ENCODE measurements around the gene RASGRF1. TPM values are rescaled to one million over a fixed set of nuclear protein-coding genes. Genes with fewer than 3 reads are reported as not detected.

The RASGRF1 gene
- total and polyA plus RNA-seq, 10 donors: 0.50 to 3.4 (median 1.8) TPM

DNA sequence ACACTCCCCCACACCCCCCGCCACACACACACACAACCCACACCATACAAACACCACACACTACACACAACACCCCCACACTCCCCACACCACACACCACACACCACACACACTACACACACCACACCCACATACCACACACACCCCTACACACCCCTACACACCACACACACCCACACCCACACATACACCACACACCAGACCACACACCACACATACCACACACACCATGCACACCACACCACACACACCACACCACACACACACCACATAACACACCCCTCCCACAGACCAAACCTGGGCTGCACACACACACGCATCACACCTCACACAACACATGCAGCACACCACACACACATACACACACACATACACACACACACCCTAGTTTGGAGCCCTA is 1.8 kb upstream of the RASGRF1 start:
- no peak overlapping the region for H3K4me3 ChIP-seq
- peaks cover 4 to 81% (median 50%) of the 10 kb centered on the region in 7 donors for H3K27me3 ChIP-seq (replicated peaks in 1 of 7)
- H3K36me3 ChIP-seq: no peaks in the 10 kb centered on the region
- no peak overlapping the region for H3K27ac ChIP-seq
- no peak for DNase-seq
- intact Hi-C loops (cut with DNase I; ENCODE audit: low total_unique reads): no loop called here
- H3K9me3 ChIP-seq: no peaks in the 10 kb centered on the region
- WGBS, 5 donors: 32 to 84% (median 44%) methylated on average over 1 to 2 of the region's 2 CpGs
- H3K4me1 ChIP-seq: peaks cover 5 to 27% (median 20%) of the 10 kb centered on the region in 6 donors
- TF ChIP-seq CTCF (IDR thresholded peaks at IDR 0.05 in 8 of 11, conservative IDR thresholded peaks at IDR 0.05 in 3 of 11): no peak
- TF ChIP-seq POLR2A (IDR thresholded peaks at IDR 0.05): no peak
- no peak for TF ChIP-seq POLR2AphosphoS5 (IDR thresholded peaks at IDR 0.05)

- no peaks in the 10 kb centered on the region for H3K9me3 ChIP-seq
- no peaks in the 10 kb centered on the region for H3K36me3 ChIP-seq
- peaks cover 4 to 89% (median 45%) of the 10 kb centered on the region in 7 donors for H3K27me3 ChIP-seq (replicated peaks in 1 of 7)
- 1 to 3% (median 1%) methylated on average over 27 to 53 of the region's 53 CpGs for WGBS, 5 donors
- H3K4me3 ChIP-seq: peak overlapping the region in 4 of 8 donors; percentile 6 to 56 (median 12)
- peaks cover 5 to 27% (median 20%) of the 10 kb centered on the region in 6 donors for H3K4me1 ChIP-seq
- no peak for DNase-seq
- H3K27ac ChIP-seq: no peak overlapping the region
- TF ChIP-seq POLR2AphosphoS5 (IDR thresholded peaks at IDR 0.05) (no peak), POLR2A (IDR thresholded peaks at IDR 0.05) (no peak), CTCF (IDR thresholded peaks at IDR 0.05 in 8 of 11, conservative IDR thresholded peaks at IDR 0.05 in 3 of 11) (no peak)
- intact Hi-C loops (cut with DNase I; ENCODE audit: low total_unique reads): no loop called here
Measured at GRCh38 chr15:79091204-79091867, 756 bp upstream of the RASGRF1 start.

- 3 to 9% (median 3%) methylated on average over 10 to 53 of the region's 53 CpGs for WGBS, 5 donors
- no peaks in the 10 kb centered on the region for H3K36me3 ChIP-seq
- no peaks in the 10 kb centered on the region for H3K9me3 ChIP-seq
- TF ChIP-seq CTCF (IDR thresholded peaks at IDR 0.05 in 8 of 11, conservative IDR thresholded peaks at IDR 0.05 in 3 of 11) (peak in 1 of 11 experiments; percentile 10), POLR2AphosphoS5 (IDR thresholded peaks at IDR 0.05) (no peak)
- H3K27ac ChIP-seq: no peak overlapping the region
- intact Hi-C loops (cut with DNase I; ENCODE audit: low total_unique reads): no loop called here
- peaks cover 4 to 99% (median 45%) of the 10 kb centered on the region in 7 donors for H3K27me3 ChIP-seq (replicated peaks in 1 of 7)
- H3K4me3 ChIP-seq: peak overlapping the region in 5 of 8 donors; percentile 6 to 56 (median 17)
- peaks cover 5 to 27% (median 20%) of the 10 kb centered on the region in 6 donors for H3K4me1 ChIP-seq
- no peak for DNase-seq
Measured at GRCh38 chr15:79089890-79090486, 592 bp downstream of the RASGRF1 start.

- DNase-seq: no peak
- Histone ChIP-seq H3K27ac (no peak overlapping the region), H3K9me3 (no peaks in the 10 kb centered on the region), H3K27me3 (replicated peaks in 1 of 7) (peaks cover 4 to 96% (median 45%) of the 10 kb centered on the region in 7 donors), H3K4me1 (peaks cover 5 to 27% (median 20%) of the 10 kb centered on the region in 6 donors), H3K36me3 (no peaks in the 10 kb centered on the region), H3K4me3 (peak overlapping the region in 2 of 8 donors; percentile 17 to 56)
- intact Hi-C loops (cut with DNase I; ENCODE audit: low total_unique reads): no loop called here
- TF ChIP-seq POLR2AphosphoS5 (IDR thresholded peaks at IDR 0.05) (no peak), CTCF (IDR thresholded peaks at IDR 0.05 in 8 of 11, conservative IDR thresholded peaks at IDR 0.05 in 3 of 11) (no peak), POLR2A (IDR thresholded peaks at IDR 0.05) (no peak)
- 0 to 5% (median 4%) methylated on average over 13 to 47 of the region's 47 CpGs for WGBS, 5 donors
Measured at GRCh38 chr15:79089331-79089889, 1.2 kb downstream of the RASGRF1 start.

Data from spleen (tissue), 11 donors.